Spleen (tissue), 7 donors: ENCODE measurements around the gene KIF6.

ENCODE experiments used
- CTCF ChIP-seq, 11 experiments: fragments of 200-600 bp in 7 of 11; fragments of 450-650 bp in 4 of 11; sonication (generic) in 4 of 11; IDR thresholded peaks in 8 of 11; conservative IDR thresholded peaks in 3 of 11; 1 replicate in 7 of 11; 2 replicates in 4 of 11; pipeline versions ENCODE4 v1.4.0 to v1.8.0; 2016 to 2021; ENCODE audit warnings: antibody characterized with exemption in 11 of 11, inconsistent platforms in 4 of 11, mild to moderate bottlenecking in 1 of 11
- POLR2AphosphoS5 ChIP-seq, 3 donors: sonication (generic); formaldehyde crosslinking; IDR thresholded peaks; one replicate each; pipeline ENCODE4 v1.5.1; 2017; ENCODE audit warnings: antibody characterized with exemption in 3 of 3
- donor health status: DM: no; HTN: no; CAD: no; lungs with moderate emphysema.
- donor health status: DM: no; HTN: no; CAD: no.
- donor health status: DM: no; HTN: no; CAD: no.

- no peak for TF ChIP-seq CTCF (IDR thresholded peaks at IDR 0.05 in 8 of 11, conservative IDR thresholded peaks at IDR 0.05 in 3 of 11)
- TF ChIP-seq POLR2AphosphoS5 (IDR thresholded peaks at IDR 0.05), result no peak
These were observed 197.2 kb downstream of the KIF6 start for GRCh38 chr6:39527792-39528564.
